Natural killer cell treated with Interleukin-12 subunit alpha and Interleukin-12 subunit beta and Interleukin-15 and Interleukin-18, amount 100 ng/mL, for 72 hours (primary cell): ENCODE results near the gene TLX2. TPM values are rescaled to one million over a fixed set of nuclear protein-coding genes. Genes with fewer than 3 reads are reported as not detected.
A peak's percentile ranks its signal among the peaks of the same experiment; 100 is the strongest.
"Not testable (repeated sequence)": the region's sequence is repeated elsewhere in the genome, so short reads cannot be mapped to it uniquely, and the experiment has no call there.

Experiments used
- ATAC-seq, 2 donors: fragments of 150-1000 bp; cut with Tn5 transposase in 1 of 2; sonication (Bioruptor Pico), chemical (Tn5 transposase) in 1 of 2; 2 replicates each; pipeline ENCODE4 v1.10.0; 2021
- DNase-seq: peaks from one replicate; pipeline ENCODE4 v3.0.0; 2022; ENCODE audit warnings: low spot score
- H3K27ac Mint-ChIP-seq, 2 donors: 1 replicate in 1 of 2; 2 replicates in 1 of 2; pipeline ENCODE4 v1.8.0; 2022; ENCODE audit warnings: mixed read lengths in 2 of 2, mild to moderate bottlenecking in 1 of 2, moderate library complexity in 1 of 2
- H3K27me3 Mint-ChIP-seq, 2 donors: 1 replicate in 1 of 2; 2 replicates in 1 of 2; pipeline ENCODE4 v1.8.0; 2022; ENCODE audit warnings: mixed read lengths in 2 of 2
- H3K36me3 Mint-ChIP-seq: one replicate; pipeline ENCODE4 v1.8.0; 2022; ENCODE audit warnings: mixed read lengths
- H3K4me1 Mint-ChIP-seq, 2 donors: 1 replicate in 1 of 2; 2 replicates in 1 of 2; pipeline ENCODE4 v1.8.0; 2022; ENCODE audit warnings: low read depth in 2 of 2, mixed read lengths in 2 of 2, mild to moderate bottlenecking in 1 of 2
- H3K4me3 Mint-ChIP-seq: one replicate; pipeline ENCODE4 v1.8.0; 2022; ENCODE audit warnings: mixed read lengths
- H3K9me3 Mint-ChIP-seq: 2 replicates; pipeline ENCODE4 v1.8.0; 2022; ENCODE audit warnings: mixed read lengths
- total RNA-seq, 2 donors: library from RNA; stranded (reverse); gene quantifications; one replicate each; pipeline ENCODE4 v1.2.3, GENCODE V29; 2022

Gene TLX2
- under 1 TPM; 0.12 to 0.95 TPM for total RNA-seq

GRCh38 chr2:74514368-74515270 is at the start of gene TLX2:
TLX2 (plus strand) TSS chr2:74514450; CDS start chr2:74514807, 357 bp downstream.
- Mint-ChIP-seq H3K9me3 (no peaks in the 10 kb centered on the region), H3K27me3 (peaks cover 39 to 65% of the 10 kb centered on the region in 2 donors), H3K27ac (no peak within 1 kb of the TSS), H3K4me1 (peaks cover 7 to 16% of the 10 kb centered on the region in 2 donors), H3K4me3 (peak within 1 kb of the TSS; percentile 60), H3K36me3 (no peaks in the 10 kb centered on the region)
- DNase-seq (no peak), ATAC-seq (no peak)

GRCh38 chr2:74470742-74471141 is 43.5 kb upstream of the TLX2 start:
- peaks cover 13% of the 10 kb centered on the region for H3K36me3 Mint-ChIP-seq
- not testable (repeated sequence) for DNase-seq, ATAC-seq, H3K27me3 Mint-ChIP-seq, H3K9me3 Mint-ChIP-seq
- peaks cover 32 to 36% of the 10 kb centered on the region in 2 donors for H3K4me1 Mint-ChIP-seq
- peak overlapping the region; percentile 67 for H3K4me3 Mint-ChIP-seq
- peak overlapping the region; percentile 75 to 87 for H3K27ac Mint-ChIP-seq

GRCh38 chr2:74471332-74472065 is 42.8 kb upstream of the TLX2 start:
- Mint-ChIP-seq H3K27me3 (no peaks in the 10 kb centered on the region), H3K9me3 (no peaks in the 10 kb centered on the region), H3K27ac (peak overlapping the region; percentile 97 to 99), H3K4me3 (peak overlapping the region; percentile 99), H3K4me1 (peaks cover 27 to 32% of the 10 kb centered on the region in 2 donors), H3K36me3 (peaks cover 13% of the 10 kb centered on the region)
- no peak for ATAC-seq
- no peak for DNase-seq

DNA sequence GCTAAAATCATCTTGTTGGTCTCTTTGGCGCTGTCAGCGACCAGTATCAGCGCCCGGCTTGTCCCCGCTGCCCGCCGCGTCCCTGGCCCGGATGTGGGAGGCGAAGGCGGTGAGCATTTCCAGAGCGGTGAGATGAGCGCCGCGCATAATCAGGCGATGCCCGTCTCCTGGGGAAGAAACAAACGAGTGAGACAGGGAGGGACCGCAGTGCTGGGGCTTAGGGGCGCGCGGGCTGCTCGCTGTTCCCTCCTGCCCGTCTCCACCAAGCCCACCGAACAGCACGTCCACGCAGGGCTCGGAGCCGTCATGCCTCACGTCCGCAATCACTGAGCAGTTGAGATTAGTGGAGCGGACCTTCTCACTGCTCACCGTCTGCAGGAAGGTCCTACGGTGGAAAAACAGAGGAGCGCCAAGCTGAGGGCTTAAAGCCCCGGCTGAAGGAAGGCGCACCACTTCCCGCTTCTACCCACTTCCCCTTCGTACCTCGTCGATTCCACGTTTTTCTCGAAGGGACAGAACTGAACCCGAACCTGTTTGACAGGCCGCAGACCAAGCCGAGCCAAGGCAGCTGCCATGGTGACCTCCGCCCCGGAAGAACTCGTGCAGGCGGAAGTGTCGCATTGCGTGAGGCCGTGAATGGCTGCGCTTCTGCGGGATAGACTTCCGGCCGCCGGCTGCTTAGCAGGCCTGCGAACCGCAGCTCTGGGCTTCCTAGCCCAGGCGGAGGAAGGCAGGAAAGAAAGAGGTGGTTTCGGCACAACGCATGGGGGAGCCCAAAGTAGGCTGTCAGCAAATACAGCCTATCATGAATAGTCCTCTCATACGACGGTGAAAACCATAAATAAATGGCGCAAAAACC is 41.9 kb upstream of the TLX2 start, which contains the start of gene MRPL53:
TSS of gene MRPL53 (minus strand) at position 595 of the 859 bp plus-strand sequence. CDS start at position 575, 20 bp downstream.
- Mint-ChIP-seq H3K4me1 (peaks cover 27 to 38% of the 10 kb centered on the region in 2 donors), H3K4me3 (peak within 1 kb of the TSS; percentile 99), H3K36me3 (peaks cover 13% of the 10 kb centered on the region), H3K27me3 (no peaks in the 10 kb centered on the region), H3K9me3 (no peaks in the 10 kb centered on the region), H3K27ac (peak within 1 kb of the TSS; percentile 97 to 99)
- peak; percentile 97 for DNase-seq
- ATAC-seq, result peak; percentile 97

DNA sequence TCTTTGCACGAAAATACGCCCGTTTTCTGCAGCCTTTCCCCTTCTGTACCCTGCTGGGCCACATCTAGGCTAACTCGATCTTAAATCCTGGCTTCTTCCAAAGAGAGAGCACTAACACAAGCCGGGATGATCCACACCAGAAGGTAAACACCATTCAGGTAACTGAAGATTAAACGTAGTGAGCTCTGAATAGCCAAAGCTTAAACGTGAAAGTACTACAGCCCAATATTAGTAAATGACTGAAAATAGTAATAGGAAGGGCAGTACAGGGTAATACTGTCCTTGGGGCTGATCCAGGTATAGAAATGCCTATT is 41.3 kb upstream of the TLX2 start:
- Mint-ChIP-seq H3K9me3 (no peaks in the 10 kb centered on the region), H3K27me3 (no peaks in the 10 kb centered on the region), H3K36me3 (peaks cover 13% of the 10 kb centered on the region), H3K4me3 (peak overlapping the region; percentile 99), H3K4me1 (peaks cover 31 to 42% of the 10 kb centered on the region in 2 donors), H3K27ac (peak overlapping the region; percentile 97 to 99)
- no peak for DNase-seq
- ATAC-seq, result no peak

- H3K27ac Mint-ChIP-seq, result peak overlapping the region in 1 of 2 donors; percentile 35
- no peaks in the 10 kb centered on the region for H3K27me3 Mint-ChIP-seq
- ATAC-seq, result no peak
- peaks cover 13% of the 10 kb centered on the region for H3K36me3 Mint-ChIP-seq
- no peaks in the 10 kb centered on the region for H3K9me3 Mint-ChIP-seq
- no peak for DNase-seq
- H3K4me1 Mint-ChIP-seq, result peaks cover 31 to 46% of the 10 kb centered on the region in 2 donors
- no peak overlapping the region for H3K4me3 Mint-ChIP-seq
Measured at GRCh38 chr2:74474481-74474880, 39.8 kb upstream of the TLX2 start.

DNA sequence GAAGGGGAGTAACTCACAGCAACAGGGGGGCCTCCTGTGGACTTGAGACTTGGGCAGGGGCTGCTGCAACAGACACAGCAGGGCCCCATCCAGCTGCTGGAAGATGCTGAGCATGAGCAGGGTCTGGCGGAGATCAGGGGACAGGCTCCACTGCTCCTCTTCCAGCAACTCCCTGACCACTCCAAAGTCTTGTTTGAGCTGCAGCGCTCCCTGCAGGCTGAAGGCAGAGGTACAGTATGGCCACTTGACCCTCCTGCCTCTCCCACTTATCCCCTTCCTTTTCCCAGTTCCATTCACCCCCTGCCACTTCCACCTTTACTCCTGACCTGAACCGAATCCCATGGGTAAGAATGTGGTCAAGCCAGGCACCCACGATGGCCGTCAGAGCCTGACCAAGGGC is 39.4 kb upstream of the TLX2 start:
- H3K27me3 Mint-ChIP-seq, result no peaks in the 10 kb centered on the region
- peaks cover 32 to 45% of the 10 kb centered on the region in 2 donors for H3K4me1 Mint-ChIP-seq
- H3K4me3 Mint-ChIP-seq, result no peak overlapping the region
- DNase-seq (no peak), ATAC-seq (no peak)
- H3K27ac Mint-ChIP-seq, result peak overlapping the region in 1 of 2 donors; percentile 35
- no peaks in the 10 kb centered on the region for H3K9me3 Mint-ChIP-seq
- peaks cover 13% of the 10 kb centered on the region for H3K36me3 Mint-ChIP-seq

DNA sequence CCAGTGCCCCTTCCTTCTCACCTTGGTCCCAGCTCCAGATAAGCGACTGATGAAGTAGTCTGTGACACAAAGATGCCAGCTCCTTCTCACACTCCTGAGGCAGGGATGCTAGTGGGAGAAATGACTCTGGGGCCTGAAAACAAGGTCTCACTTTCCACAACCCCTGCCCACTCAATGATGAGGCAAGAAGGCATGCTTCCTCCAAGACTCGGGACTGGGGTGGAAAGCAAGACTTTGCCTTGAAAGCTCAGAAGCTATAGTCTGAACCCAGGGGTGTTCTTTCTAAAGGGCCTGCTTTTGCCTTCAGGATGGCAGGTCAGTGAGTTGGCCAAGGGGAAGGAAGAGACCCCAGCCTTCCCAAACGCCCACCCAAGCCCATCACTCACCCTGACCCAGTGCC is 32.8 kb upstream of the TLX2 start:
- H3K4me1 Mint-ChIP-seq, result peaks cover 25 to 37% of the 10 kb centered on the region in 2 donors
- DNase-seq (peak; percentile 44), ATAC-seq (no peak)
- peak overlapping the region; percentile 98 for H3K4me3 Mint-ChIP-seq
- no peaks in the 10 kb centered on the region for H3K9me3 Mint-ChIP-seq
- peaks cover 4% of the 10 kb centered on the region for H3K36me3 Mint-ChIP-seq
- H3K27ac Mint-ChIP-seq, result peak overlapping the region; percentile 58 to 90
- H3K27me3 Mint-ChIP-seq, result no peaks in the 10 kb centered on the region

DNA sequence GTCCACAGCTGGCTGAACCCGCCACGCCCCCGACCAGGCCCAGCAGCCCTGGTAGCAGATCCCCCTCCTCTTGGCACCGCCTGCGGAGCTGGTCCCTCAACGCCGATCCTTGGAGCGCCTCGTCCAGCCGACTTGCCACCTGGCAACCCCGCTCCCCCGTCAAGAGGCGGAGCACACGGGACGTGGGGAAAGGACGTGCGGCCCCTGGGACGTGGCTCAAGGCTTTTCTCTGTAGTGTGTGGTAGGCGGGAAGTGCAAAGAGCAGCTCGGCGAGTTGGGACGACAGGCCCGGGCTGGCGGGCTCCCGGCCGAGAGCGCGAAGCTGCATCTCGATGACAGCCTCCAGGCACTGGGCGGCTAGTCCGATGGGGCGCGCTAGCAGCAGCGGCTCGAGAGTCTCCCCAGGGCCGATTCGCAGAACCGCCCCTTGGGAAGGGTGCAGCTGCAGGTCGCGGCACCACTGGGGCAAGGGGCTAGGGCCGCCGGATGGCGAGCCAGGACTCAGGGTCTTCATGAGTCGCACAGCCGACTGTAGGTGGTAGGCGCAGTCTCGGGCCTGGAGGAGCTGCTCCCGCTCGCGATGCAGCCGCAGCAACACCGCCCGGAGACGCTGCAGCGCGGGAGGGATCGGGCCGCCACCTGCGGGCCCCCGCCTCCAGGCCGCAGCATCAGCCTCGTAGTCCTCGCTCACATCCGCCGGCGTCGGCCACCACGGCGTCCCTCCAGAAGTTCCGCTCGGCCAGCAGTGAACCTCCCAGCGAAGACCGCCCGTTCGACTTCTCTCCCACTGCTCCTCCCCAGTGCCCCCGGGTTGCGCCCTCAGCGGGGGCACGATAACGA is 32.1 kb upstream of the TLX2 start:
- H3K4me1 Mint-ChIP-seq, result peaks cover 25 to 32% of the 10 kb centered on the region in 2 donors
- no peaks in the 10 kb centered on the region for H3K9me3 Mint-ChIP-seq
- H3K4me3 Mint-ChIP-seq, result peak overlapping the region; percentile 98
- peaks cover 10% of the 10 kb centered on the region for H3K36me3 Mint-ChIP-seq
- H3K27ac Mint-ChIP-seq, result peak overlapping the region; percentile 90 to 93
- no peaks in the 10 kb centered on the region for H3K27me3 Mint-ChIP-seq
- ATAC-seq, result peak; percentile 75 to 76
- peak; percentile 77 for DNase-seq

DNA sequence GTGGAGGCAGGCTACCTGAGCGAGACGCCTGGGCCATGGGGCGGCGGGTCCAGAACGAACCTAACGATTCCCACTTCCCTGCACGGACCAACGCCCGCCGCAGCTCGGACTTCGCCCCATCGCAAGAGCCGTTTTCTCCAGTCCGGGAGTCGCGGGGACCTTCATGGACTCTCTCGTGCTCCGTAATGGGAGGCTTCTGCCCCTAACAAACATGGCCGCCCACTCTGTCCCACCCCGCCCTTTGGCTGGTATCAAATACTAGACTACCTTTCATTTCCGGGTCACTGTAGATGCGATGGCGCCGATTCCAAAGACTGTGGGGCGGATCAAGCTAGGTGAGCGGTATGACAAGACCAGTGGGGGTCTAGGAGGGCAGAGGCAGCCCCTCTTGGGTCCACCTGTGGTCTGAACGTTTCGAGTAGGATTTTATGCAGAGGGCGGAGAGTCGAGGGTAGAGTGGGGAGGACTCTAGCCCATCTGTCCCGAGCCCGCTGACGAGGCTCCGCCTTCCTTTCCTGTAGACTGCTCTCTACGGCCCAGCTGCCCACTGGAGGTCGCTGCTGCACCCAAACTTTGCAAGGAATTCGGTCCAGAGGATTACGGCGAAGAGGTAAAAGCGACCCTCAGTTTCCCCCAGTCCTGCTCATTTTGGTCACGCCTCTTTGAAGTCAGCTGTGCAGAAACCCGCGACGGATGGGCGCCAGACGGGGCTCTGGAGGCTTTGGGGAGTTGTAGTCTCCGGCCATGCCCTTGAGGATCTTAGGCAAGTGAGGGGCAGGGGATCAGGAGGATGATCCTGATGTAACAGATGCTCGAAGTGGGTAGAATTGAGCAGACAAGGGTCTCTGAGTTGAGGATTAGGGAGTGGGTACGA is 31.2 kb upstream of the TLX2 start, which contains the start of the genes CCDC142 and TTC31:
TSS of gene CCDC142 (minus strand) at position 198 of the 874 bp plus-strand sequence. CDS start at position 37, 161 bp downstream.
TSS of gene TTC31 (plus strand) at position 281 of the 874 bp plus-strand sequence. CDS start at position 296, 15 bp downstream.
- H3K9me3 Mint-ChIP-seq, result no peaks in the 10 kb centered on the region
- H3K36me3 Mint-ChIP-seq, result peaks cover 10% of the 10 kb centered on the region
- H3K4me3 Mint-ChIP-seq, result peak within 1 kb of the TSS; percentile 98
- H3K4me1 Mint-ChIP-seq, result peaks cover 21 to 27% of the 10 kb centered on the region in 2 donors
- H3K27ac Mint-ChIP-seq, result peak within 1 kb of the TSS; percentile 90 to 93
- H3K27me3 Mint-ChIP-seq, result no peaks in the 10 kb centered on the region
- DNase-seq (peak; percentile 95), ATAC-seq (peak; percentile 96 to 97)

DNA sequence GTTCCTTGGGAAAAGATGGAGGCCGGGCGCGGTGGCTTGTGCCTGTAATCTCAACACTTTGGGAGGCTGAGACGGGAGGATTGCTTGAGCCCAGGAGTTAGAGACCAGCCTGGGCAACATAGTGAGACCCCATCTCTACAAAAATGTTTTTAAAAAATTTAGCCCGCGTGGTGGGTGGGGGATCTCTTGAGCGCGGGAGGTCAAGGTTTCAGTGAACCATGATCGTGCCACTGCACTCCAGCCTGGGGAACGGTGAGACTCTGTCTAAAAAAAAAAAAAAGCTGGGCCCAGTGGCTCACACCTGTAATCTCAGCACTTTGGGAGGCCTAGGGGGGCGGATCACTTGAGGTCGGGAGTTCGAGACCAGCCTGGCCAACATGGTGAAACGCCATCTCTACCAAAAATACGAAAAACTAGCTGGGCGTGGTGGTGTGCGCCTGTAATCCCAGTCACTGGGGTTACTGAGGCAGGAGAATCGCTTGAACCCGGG is 30.5 kb upstream of the TLX2 start:
- Mint-ChIP-seq H3K27ac (peak overlapping the region; percentile 90 to 93), H3K36me3 (peaks cover 10% of the 10 kb centered on the region), H3K4me3 (peak overlapping the region; percentile 98), H3K4me1 (peaks cover 21 to 27% of the 10 kb centered on the region in 2 donors)
- DNase-seq, H3K27me3 Mint-ChIP-seq, ATAC-seq, H3K9me3 Mint-ChIP-seq: not testable (repeated sequence)
